GM18870 (cell line): ENCODE results near the gene ZNF213.

Experiments used
- ATAC-seq: cut with Tn5 transposase; IDR thresholded peaks from one replicate; pipeline ENCODE4 v1.9.1; 2021; ENCODE audit warnings: moderate library complexity; ENCODE audit not compliant: unreplicated experiment

The ZNF213 gene, protein sequence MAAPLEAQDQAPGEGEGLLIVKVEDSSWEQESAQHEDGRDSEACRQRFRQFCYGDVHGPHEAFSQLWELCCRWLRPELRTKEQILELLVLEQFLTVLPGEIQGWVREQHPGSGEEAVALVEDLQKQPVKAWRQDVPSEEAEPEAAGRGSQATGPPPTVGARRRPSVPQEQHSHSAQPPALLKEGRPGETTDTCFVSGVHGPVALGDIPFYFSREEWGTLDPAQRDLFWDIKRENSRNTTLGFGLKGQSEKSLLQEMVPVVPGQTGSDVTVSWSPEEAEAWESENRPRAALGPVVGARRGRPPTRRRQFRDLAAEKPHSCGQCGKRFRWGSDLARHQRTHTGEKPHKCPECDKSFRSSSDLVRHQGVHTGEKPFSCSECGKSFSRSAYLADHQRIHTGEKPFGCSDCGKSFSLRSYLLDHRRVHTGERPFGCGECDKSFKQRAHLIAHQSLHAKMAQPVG

DNA sequence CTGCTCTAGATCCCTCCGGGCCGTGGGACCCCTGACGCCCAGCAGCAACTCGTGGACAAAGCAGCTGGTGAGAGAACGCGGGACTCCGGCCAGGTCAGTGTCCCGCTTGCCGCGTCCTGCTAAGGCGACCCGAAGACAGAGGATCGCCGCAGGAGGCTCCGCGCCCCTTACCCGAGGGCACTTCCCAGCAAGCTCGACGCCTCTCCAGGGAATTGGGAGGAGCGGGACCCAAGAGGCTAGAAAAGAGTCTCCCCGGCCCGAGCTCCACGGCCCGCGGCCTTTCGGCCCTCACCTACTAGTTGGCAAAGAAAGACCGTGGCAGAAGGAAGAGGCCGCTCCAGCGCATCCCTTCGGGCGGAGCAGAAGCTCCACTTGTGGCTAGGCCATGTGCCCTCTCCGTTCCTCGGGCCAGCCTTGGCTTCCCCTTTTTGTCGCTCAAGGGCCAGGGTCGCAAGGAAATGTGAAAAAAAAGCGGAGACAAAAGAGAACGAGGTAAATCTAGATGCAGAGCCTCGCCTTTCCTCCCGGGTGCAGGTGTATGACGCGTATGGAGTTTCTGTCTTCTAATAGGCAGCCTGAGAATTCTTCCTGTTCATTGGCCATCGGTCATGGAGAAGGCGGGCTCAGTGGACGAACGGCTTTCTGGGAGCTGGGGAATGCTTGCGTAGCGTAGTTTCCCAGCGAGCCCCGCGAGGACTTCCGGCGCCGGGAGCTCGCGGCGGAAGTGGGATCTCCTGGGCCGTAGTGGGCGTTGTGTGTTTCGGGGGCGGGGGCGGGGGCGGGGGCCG, at the start of gene ZNF213:
TSS of gene ZNF213 (plus strand) at position 692 of the 788 bp plus-strand sequence. CDS start 2,252 bp downstream, outside the sequence.
- ATAC-seq, result peak; percentile 83

DNA sequence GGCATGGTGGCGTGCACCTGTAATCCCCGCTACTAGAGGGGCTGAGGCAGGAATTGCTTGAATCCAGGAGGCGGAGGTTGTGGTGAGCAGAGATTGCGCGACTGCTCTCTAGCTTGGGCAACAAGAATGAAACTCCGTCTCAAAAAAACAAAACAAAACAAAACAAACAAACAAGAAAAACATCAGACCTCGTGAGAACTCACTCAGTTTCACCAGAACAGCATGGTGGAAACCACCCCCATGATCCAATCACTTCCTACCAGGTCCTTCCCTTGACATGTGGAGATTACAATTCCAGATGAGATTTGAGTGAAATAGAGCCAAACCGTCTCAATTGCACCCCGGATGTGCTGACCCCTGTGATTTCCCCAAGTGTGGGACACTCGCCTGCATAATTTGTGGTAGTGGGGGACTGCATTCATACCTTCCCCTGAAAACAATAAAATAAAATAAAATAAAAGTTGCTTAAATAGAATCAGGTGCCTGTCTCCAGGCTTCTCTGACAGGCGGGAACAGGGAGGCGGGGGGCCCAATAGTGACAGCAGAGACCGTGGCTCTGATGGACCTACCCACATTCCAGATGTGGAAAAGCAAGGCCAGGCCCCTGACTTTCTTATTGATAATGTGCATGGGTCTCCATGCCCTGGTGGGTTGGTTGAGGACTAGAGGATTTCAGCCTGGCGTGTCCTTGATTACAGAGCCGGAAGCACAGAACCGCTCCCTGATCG, 48.8 kb upstream of the ZNF213 start:
- ATAC-seq, result no peak

GRCh38 chr16:3086596-3087242, 48.1 kb upstream of the ZNF213 start:
- no peak for ATAC-seq

DNA sequence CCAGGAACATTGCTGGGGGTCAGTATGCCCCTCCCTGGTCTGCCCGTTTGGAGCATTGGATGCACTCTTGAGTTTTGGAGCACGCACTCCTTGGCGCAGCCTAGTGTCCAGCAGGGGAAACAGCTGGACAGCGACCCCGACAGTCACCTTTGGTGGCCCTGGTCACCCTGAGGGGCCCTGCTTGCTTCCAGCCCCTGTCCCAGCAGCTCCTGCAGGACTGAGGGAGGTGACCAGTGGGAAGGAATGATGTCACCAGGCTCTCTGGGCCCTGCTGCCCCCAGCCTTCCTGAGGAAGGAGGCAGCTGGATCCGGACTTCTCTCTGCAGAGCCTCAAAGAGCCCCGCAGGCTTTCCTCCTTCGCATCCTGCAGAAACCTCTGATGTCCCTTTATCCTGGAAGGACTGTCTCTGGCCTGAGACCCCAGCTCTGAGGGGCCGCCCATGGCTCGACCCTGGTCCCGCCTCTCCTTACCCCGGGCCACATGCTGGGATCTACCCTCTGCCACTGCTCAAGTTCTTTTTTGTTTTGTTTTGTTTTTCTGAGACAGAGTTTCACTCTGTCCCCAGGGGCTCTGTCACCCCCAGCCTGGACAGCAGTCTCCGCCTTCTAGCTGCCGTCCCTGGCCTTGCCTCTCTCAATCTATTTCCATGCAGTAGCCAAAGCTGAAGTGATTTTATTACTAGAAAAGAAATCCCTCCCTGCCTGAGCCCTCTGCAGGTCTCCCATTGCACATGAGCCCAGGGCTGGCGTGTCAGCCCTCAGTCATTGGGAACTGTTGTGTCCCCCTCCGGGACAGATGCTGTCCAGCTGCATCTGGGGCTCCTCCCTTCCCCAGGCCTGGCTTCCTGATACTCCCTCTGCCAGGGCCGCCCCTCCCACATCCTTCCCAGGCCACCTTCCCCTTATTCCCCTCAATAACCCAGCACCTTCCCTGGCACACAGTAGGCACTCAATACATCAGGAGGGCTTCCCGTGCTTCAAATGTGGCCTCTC, 47.3 kb upstream of the ZNF213 start:
- no peak for ATAC-seq

- ATAC-seq, result no peak
Measured at GRCh38 chr16:3088450-3088849, 46.4 kb upstream of the ZNF213 start.

DNA sequence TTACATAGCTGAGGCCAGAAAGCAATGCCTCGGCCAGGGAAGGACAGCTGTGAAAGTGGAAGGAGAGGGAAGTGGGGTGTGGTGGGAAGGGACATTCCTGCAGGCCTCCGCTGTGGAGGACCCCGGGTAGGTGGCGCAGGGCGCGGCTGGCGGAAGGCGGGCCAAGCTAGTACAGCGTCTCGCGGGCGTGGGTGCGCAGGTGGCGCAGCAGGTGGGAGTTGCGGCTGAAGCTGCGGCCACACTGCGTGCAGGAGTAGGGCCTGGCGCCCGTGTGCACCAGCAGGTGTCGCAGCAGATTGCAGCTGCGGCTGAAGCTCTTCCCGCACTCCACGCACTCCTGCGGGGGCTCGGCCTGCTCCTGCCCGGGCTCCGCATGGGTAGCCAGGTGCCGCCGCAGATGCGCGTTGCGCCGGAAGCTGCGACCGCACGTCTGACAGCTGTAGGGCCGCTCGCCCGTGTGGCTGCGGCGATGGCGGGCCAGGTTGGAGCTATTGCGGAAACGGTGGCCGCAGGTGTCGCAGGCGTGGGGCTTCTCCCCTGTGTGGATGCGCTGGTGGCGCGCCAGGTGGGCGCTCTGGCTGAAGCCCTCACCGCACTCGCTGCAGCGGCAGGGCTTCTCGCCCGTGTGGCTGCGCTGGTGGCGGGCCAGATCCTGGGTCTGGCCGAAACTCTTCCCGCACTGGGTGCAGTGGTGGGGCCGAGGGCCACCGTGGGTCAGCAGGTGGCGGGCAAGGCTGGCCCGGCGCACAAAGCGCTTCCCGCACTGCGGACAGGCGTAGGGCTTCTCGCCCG, 45.7 kb upstream of the ZNF213 start:
- ATAC-seq, result no peak

GRCh38 chr16:3089717-3090592, 44.9 kb upstream of the ZNF213 start:
- ATAC-seq, result no peak

DNA sequence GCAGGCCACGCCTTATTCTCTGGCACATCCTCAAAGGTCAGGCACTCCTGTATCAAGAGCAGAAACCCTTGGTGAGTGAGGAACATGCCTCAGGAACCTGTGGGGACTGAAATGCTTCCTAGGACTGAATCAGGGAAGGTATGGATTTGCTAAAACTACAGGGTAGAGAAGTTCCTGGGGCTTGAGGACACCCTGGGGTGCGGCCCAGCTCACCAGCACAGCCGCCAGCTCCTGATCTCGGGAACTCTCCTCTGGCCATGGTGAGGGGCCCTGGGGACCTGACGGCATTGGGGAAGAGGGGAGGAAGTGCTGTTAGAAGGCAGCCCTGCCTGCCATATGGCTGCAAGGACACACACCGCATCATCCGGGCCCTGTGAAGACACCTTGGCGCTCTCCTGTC, 43.3 kb upstream of the ZNF213 start:
- ATAC-seq, result no peak

DNA sequence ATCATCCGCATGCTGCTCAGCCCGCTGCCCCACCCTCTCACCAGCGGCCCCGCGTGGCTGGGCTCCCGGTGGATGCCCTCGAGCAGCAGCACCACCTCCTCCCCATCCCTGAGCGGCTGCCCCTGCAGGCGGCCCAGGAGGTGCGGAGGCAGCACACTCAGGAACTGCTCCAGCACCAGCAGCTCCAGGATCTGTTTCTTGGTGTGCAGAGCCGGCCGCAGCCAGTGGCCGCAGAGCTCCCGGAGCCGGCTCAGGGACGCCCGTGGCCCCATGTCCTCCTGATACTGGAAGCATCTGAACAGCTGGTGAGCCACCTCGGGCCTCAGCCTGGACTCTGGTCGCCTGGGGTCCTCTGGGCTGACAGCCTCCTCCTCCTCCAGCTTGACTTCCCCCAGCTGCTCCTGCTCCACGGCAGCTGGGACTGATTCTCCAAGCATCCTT, 42.3 kb upstream of the ZNF213 start:
- ATAC-seq, result no peak

- no peak for ATAC-seq
Measured at GRCh38 chr16:3094289-3095027, 40.4 kb upstream of the ZNF213 start.

DNA sequence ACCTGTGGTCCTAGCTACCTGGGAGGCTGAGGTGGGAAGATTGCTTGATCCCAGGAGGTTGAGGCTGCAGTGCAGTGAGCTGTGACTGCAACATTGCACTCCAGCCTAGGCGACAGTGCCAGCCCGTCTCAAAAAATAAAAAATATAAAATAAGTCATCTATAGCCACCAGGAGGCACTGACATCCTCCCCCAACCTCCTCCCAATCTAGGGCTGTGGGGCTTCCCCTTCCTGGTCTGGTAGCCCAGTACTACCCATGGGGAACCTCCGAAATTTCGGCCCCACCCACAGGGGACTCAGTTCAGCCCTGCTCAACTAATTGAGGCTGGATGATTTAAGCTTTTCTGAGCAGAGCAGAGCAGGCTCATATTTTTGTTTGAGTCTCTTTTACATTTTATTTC, 39.0 kb upstream of the ZNF213 start:
- ATAC-seq, result no peak

- ATAC-seq, result no peak
Measured at GRCh38 chr16:3096362-3096761, 38.5 kb upstream of the ZNF213 start.

GRCh38 chr16:3097266-3097665, 37.6 kb upstream of the ZNF213 start:
- ATAC-seq, result no peak

- no peak for ATAC-seq
Measured at GRCh38 chr16:3098459-3099394, 36.1 kb upstream of the ZNF213 start, which contains the start of gene ZSCAN10. Gene ZSCAN10 (minus strand): TSS chr16:3099294. CDS start chr16:3092937, 6,357 bp downstream.

- ATAC-seq, result no peak
Measured at GRCh38 chr16:3099395-3099731, 35.5 kb upstream of the ZNF213 start.
